Measurements from ENCODE around the gene RRBP1. TPM values are rescaled to one million over a fixed set of nuclear protein-coding genes. Genes with fewer than 3 reads are reported as not detected.

RRBP1 gene
- total and polyA plus RNA-seq, 12 donors: 23.5 to 71.3 (median 29.7) TPM

GRCh38 chr20:17701826-17702225 lies 19.8 kb upstream of the RRBP1 start:
- no peak for ATAC-seq
- H3K4me3 ChIP-seq: no peak overlapping the region
- H3K9me3 ChIP-seq: no peaks in the 10 kb centered on the region
- H3K27me3 ChIP-seq: no peaks in the 10 kb centered on the region
- H3K27ac ChIP-seq: no peak overlapping the region
- TF ChIP-seq CTCF (IDR thresholded peaks at IDR 0.05): no peak
- no peaks in the 10 kb centered on the region for H3K4me1 ChIP-seq
- DNase-seq: no peak
- WGBS, 2 donors: 86 to 89% methylated on average over 4 of the region's 4 CpGs
- intact Hi-C loops (cut with DNase I): no loop called here
- H3K36me3 ChIP-seq: no peaks in the 10 kb centered on the region

GRCh38 chr20:17700637-17701036 lies 18.6 kb upstream of the RRBP1 start:
- no peak overlapping the region for H3K27ac ChIP-seq
- WGBS, 2 donors: 90 to 93% methylated on average over 7 of the region's 7 CpGs
- no peaks in the 10 kb centered on the region for H3K36me3 ChIP-seq
- ATAC-seq (no peak), DNase-seq (no peak)
- H3K9me3 ChIP-seq: peaks cover 0 to 10% (median 0%) of the 10 kb centered on the region in 11 donors
- TF ChIP-seq CTCF (IDR thresholded peaks at IDR 0.05): no peak
- no peaks in the 10 kb centered on the region for H3K4me1 ChIP-seq
- intact Hi-C loops (cut with DNase I): no loop called here
- H3K4me3 ChIP-seq: no peak overlapping the region
- no peaks in the 10 kb centered on the region for H3K27me3 ChIP-seq

DNA sequence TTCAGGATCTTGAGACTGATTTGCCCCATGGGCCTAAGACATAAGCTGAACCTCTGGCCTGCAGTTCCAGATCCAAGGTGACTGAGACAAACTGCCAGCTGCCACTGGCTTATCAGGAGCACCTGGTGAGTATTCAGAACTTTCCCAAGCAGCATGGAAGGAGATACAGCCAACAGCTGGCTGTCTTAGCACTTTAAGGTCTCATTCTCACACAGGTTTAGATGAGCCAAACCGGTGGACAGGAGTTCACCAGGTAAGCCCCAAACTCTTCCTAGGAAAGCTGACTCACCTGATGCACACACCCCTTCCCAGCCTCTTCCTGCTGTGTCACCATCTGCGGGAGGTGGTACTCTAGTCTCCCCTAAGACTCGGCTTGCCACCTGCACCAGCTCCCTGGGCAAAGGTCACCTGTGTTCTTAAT lies 17.9 kb upstream of the RRBP1 start, which contains the start of gene BANF2:
Gene BANF2, plus strand, starts transcription at position 36 of the 421 bp plus-strand sequence. CDS start 25,060 bp downstream, outside the sequence.
- intact Hi-C loops (cut with DNase I): no loop called here
- no peak for TF ChIP-seq CTCF (IDR thresholded peaks at IDR 0.05)

DNA sequence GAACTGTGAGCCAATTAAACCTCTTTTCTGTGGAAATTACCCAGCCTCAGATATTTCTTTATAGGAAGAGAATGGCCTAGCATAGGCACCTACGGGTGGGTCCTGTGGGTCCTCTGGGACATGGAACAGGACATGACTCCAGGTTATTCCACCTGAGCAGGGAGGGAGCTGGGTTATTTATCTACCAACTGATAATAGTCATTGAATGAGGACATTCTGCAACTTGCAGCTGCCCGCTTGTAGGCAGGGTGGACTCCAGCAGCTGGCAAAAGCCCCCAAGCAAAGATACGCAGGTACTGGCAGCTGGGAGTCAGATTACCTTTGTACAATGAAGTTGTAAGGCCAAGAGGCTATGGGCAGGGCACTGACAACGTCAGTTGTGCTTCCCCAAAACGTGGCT lies 16.3 kb upstream of the RRBP1 start:
- 58 to 62% methylated on average over 5 of the region's 5 CpGs for WGBS, 2 donors
- no peak for ATAC-seq
- no peaks in the 10 kb centered on the region for H3K4me1 ChIP-seq
- DNase-seq: no peak
- intact Hi-C loops (cut with DNase I): no loop called here
- no peak for TF ChIP-seq CTCF (IDR thresholded peaks at IDR 0.05)
- H3K9me3 ChIP-seq: peaks cover 0 to 11% (median 0%) of the 10 kb centered on the region in 11 donors
- no peak overlapping the region for H3K4me3 ChIP-seq
- H3K27me3 ChIP-seq: no peaks in the 10 kb centered on the region
- H3K36me3 ChIP-seq: no peaks in the 10 kb centered on the region
- H3K27ac ChIP-seq: no peak overlapping the region

More for the DNA sequence above, 17.9 kb upstream of the RRBP1 start, which contains the start of gene BANF2:
- H3K36me3 ChIP-seq: no peaks in the 10 kb centered on the region
- WGBS, 2 donors: 60 to 88% methylated on average over 3 of the region's 3 CpGs
- ATAC-seq: no peak
- no peaks in the 10 kb centered on the region for H3K27me3 ChIP-seq
- no peak for DNase-seq
- no peaks in the 10 kb centered on the region for H3K4me1 ChIP-seq
- no peak within 1 kb of the TSS for H3K4me3 ChIP-seq
- H3K27ac ChIP-seq: no peak within 1 kb of the TSS
- H3K9me3 ChIP-seq: peaks cover 0 to 11% (median 0%) of the 10 kb centered on the region in 11 donors
